Measurements from ENCODE around the gene DERL3.

DERL3 gene

GRCh38 chr22:23828800-23829680 is 9.8 kb downstream of the DERL3 start:
- Histone ChIP-seq H3K4me2 (no peak overlapping the region), H3K36me3 (ENCODE audit: insufficient read depth) (no peaks in the 10 kb centered on the region), H3K27ac (no peak overlapping the region), H4K20me1 (ENCODE audit: insufficient read depth) (no peaks in the 10 kb centered on the region), H2AFZ (ENCODE audit: low read depth) (no peak overlapping the region), H3K79me2 (ENCODE audit: insufficient read depth, low read depth) (no peaks in the 10 kb centered on the region), H3K4me3 (IDR thresholded peaks at IDR 0.05; ENCODE audit: insufficient read depth, low read depth, low read length) (no peak overlapping the region), H3K9ac (no peak overlapping the region), H3K4me1 (ENCODE audit: low read depth, poor library complexity, severe bottlenecking) (no peaks in the 10 kb centered on the region), H3K27me3 (ENCODE audit: insufficient read depth, low read depth) (no peaks in the 10 kb centered on the region)
- no peak for TF ChIP-seq CTCF (conservative IDR thresholded peaks at IDR 0.05; ENCODE audit: low read depth, low read length)

- Histone ChIP-seq H4K20me1 (ENCODE audit: insufficient read depth) (no peaks in the 10 kb centered on the region), H3K4me2 (no peak overlapping the region), H3K4me1 (ENCODE audit: low read depth, poor library complexity, severe bottlenecking) (no peaks in the 10 kb centered on the region), H3K79me2 (ENCODE audit: insufficient read depth, low read depth) (no peaks in the 10 kb centered on the region), H3K9ac (no peak overlapping the region), H3K27ac (no peak overlapping the region), H3K36me3 (ENCODE audit: insufficient read depth) (no peaks in the 10 kb centered on the region), H2AFZ (ENCODE audit: low read depth) (no peak overlapping the region), H3K27me3 (ENCODE audit: insufficient read depth, low read depth) (no peaks in the 10 kb centered on the region), H3K4me3 (IDR thresholded peaks at IDR 0.05; ENCODE audit: insufficient read depth, low read depth, low read length) (no peak overlapping the region)
- no peak for TF ChIP-seq CTCF (conservative IDR thresholded peaks at IDR 0.05; ENCODE audit: low read depth, low read length)
These were observed 11.3 kb downstream of the DERL3 start for GRCh38 chr22:23827351-23827995.

- Histone ChIP-seq H2AFZ (ENCODE audit: low read depth) (no peak overlapping the region), H4K20me1 (ENCODE audit: insufficient read depth) (no peaks in the 10 kb centered on the region), H3K79me2 (ENCODE audit: insufficient read depth, low read depth) (no peaks in the 10 kb centered on the region), H3K27ac (no peak overlapping the region), H3K4me1 (ENCODE audit: low read depth, poor library complexity, severe bottlenecking) (no peaks in the 10 kb centered on the region), H3K4me2 (no peak overlapping the region), H3K36me3 (ENCODE audit: insufficient read depth) (no peaks in the 10 kb centered on the region), H3K9ac (no peak overlapping the region), H3K4me3 (IDR thresholded peaks at IDR 0.05; ENCODE audit: insufficient read depth, low read depth, low read length) (no peak overlapping the region), H3K27me3 (ENCODE audit: insufficient read depth, low read depth) (no peaks in the 10 kb centered on the region)
- TF ChIP-seq CTCF (conservative IDR thresholded peaks at IDR 0.05; ENCODE audit: low read depth, low read length): no peak
These were observed 12.1 kb downstream of the DERL3 start for GRCh38 chr22:23826510-23827350.

GRCh38 chr22:23825246-23825905 is 13.4 kb downstream of the DERL3 start:
- H3K27ac ChIP-seq: no peak overlapping the region
- no peaks in the 10 kb centered on the region for H3K79me2 ChIP-seq (ENCODE audit: insufficient read depth, low read depth)
- H3K36me3 ChIP-seq (ENCODE audit: insufficient read depth): no peaks in the 10 kb centered on the region
- no peak overlapping the region for H2AFZ ChIP-seq (ENCODE audit: low read depth)
- H3K27me3 ChIP-seq (ENCODE audit: insufficient read depth, low read depth): no peaks in the 10 kb centered on the region
- no peaks in the 10 kb centered on the region for H3K4me1 ChIP-seq (ENCODE audit: low read depth, poor library complexity, severe bottlenecking)
- H3K4me2 ChIP-seq: no peak overlapping the region
- H4K20me1 ChIP-seq (ENCODE audit: insufficient read depth): no peaks in the 10 kb centered on the region
- H3K4me3 ChIP-seq (IDR thresholded peaks at IDR 0.05; ENCODE audit: insufficient read depth, low read depth, low read length): no peak overlapping the region
- TF ChIP-seq CTCF (conservative IDR thresholded peaks at IDR 0.05; ENCODE audit: low read depth, low read length): no peak
- no peak overlapping the region for H3K9ac ChIP-seq

Measured in KMS-11 (cell line).